LHCN-M2 (cell line): ENCODE data around the gene KLF16. TPM values are rescaled to one million over a fixed set of nuclear protein-coding genes. Genes with fewer than 3 reads are reported as not detected.

ENCODE experiments used
- DNase-seq: peaks from one replicate; pipeline ENCODE4 v3.0.0-alpha.2; 2012; ENCODE audit warnings: low read depth
- total RNA-seq: library from RNA; depleted of rRNA; stranded (reverse); fragments of >200 nt; gene quantifications from 2 replicates; pipeline ENCODE4 v1.2.3, GENCODE V29; 2014

The KLF16 gene
- total RNA-seq, 1 experiment from 2014 or later = 13.6 TPM

DNA sequence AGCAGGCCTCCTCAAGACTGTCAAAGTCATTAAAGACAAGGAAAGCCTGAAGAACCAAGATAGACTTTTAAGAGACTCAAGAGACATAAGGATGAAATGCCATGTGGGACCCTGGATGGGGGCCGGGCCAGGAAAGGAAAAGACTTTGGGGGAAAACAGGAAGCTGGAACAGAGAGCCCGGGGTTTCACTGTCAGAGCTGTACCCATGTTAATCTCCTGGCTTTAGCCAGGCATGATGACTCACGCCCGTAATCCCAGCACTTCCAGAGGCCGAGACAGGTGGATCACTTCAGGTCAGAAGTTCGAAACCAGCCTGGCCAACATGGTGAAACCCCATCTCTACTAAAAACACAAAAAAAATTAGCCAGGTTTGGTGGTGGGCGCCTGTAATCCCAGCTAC lies 5.6 kb upstream of the KLF16 start:
- no peak for DNase-seq

GRCh38 chr19:1867349-1867724 lies 4.0 kb upstream of the KLF16 start:
- no peak for DNase-seq

DNA sequence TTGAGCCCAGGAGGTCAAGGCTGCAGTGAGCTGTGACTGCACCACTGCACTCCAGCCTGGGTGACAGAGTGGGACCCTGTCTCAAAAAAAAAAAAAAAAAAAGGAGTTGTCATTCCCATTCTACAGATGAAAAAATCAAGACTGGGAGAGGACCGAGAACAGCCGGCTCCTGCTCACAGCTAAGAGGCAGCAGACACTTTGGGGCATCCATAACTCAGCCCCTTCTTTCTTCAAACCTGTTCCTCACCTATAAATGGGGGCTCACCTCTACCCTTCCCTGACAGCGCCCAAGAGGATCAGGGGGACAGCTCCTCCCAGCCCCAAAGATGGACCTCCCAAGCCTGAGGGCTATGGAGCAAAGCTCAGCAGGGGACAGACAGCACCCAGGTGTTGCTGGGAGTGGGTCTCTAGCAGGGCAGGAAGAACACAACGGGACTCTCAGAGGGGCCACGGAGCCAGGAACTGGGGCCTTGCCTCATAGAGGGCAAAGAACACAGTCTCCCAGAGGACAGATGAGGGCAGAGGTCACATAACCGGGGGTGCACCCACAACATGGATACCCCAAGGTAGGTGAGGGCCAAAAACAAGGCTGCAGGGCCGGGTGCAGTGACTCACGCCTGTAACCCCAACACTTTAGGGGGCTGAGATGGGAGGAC lies 3.4 kb upstream of the KLF16 start:
- DNase-seq = no peak

- no peak for DNase-seq
Observed at GRCh38 chr19:1865172-1866010, 2.0 kb upstream of the KLF16 start.

DNA sequence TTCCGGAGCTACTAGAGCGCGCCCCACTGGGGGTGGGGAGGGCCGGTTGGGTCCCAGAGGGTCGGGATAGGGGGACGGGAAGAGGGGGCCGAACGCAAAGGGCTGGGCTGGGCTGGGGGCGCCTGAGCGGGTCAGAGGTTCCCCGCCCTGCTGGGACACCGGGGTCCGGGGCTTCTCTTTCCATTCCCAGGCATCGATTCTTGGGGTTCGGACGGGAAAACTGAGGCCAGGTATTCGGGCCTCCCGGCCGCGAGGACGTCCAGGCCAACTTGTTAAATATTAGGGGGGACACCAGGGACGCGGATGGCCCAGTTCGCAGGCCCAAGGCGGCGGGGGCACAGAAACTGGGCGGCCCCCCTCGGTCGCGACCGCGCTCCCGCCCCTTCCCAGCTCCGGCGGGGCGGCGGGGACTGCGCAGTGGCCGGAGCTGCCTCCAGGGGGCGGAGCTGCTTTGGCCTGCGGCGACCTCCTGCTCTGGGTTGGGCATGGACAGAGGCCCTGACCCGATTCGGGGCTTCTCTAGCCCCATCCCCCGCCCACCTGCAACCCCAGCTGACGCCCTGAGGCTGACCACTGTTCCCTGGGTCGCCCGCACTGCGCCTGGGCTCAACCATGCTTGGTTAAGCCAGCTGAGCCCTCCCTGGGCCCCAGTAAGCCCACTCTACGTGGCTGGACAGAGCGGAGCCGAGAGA lies 1.2 kb upstream of the KLF16 start:
- DNase-seq = peak; percentile 55

GRCh38 chr19:1863638-1864479 lies 480 bp upstream of the KLF16 start:
- peak; percentile 92 for DNase-seq

DNA sequence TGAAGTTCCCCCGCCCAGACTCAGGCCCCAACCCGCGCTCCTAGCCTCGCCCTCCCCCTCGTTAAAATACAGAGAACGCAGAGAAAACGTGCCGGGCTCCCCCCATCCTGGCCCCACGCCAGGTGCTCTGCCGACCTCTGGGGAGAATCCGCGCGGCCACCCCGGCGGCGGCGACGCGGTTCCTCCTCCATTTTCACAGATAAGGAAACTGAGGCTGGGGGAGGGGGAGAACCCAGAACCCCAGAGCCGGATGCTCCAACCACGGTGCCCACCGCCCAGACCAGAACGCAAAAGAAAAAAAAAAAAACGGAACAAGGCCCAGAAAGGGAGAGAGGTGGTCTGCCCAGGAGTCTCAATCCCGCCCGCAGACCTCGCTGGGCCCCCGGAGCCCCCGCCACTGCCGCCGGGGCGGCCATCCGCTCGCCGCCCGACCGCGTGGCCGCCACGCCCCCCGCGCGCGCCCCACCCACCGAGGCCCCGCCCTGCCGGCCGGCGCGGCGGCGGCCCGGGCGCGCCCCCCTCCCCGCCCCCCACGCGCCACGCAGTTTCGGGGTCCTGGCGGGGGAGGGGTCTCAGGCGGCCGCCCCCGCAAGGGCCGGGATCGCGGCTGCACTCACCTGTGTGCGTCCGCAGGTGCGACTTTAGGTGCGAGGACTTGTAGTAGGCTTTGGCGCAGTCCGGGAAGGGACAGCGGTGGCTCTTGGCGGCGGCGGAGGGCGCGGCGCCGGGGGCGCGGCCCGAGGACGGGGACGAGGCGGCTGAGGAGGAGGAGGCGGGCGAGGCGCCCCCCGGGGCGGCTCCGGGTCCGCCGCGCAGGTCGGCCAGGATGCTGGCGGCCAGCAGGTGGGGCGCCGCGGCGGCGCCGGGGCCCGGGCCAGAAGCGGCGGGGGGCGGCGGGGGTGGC lies 703 bp downstream of the KLF16 start:
- no peak for DNase-seq

- no peak for DNase-seq
Observed at GRCh38 chr19:1862068-1862423, 1.3 kb downstream of the KLF16 start.

- no peak for DNase-seq
Observed at GRCh38 chr19:1861599-1862031, 1.8 kb downstream of the KLF16 start.

GRCh38 chr19:1860821-1861598 lies 2.4 kb downstream of the KLF16 start:
- DNase-seq = no peak

GRCh38 chr19:1860042-1860775 lies 3.2 kb downstream of the KLF16 start:
- DNase-seq = peak; percentile 61

DNA sequence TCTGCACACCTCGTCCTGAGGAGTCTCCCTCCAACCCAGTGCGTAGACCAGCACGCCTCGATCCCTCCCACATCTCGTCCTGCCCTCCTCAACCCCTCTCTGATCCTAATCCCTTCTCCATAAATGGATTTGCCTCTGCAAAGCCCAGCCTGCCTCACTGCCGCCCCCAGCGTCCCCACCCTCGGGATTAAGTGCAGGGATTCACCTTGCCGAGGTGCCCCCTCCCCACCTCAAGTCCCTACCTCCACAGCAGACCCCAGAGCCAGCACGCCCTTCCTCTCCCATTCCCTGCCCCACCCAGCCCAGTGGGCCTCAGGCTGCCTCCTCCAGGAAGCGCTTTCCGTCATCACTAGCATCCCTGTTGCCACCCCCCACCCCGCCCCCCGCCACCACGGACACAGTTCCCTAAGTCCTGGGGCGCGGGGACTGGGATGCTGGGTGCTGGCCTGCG lies 4.0 kb downstream of the KLF16 start:
- no peak for DNase-seq

DNA sequence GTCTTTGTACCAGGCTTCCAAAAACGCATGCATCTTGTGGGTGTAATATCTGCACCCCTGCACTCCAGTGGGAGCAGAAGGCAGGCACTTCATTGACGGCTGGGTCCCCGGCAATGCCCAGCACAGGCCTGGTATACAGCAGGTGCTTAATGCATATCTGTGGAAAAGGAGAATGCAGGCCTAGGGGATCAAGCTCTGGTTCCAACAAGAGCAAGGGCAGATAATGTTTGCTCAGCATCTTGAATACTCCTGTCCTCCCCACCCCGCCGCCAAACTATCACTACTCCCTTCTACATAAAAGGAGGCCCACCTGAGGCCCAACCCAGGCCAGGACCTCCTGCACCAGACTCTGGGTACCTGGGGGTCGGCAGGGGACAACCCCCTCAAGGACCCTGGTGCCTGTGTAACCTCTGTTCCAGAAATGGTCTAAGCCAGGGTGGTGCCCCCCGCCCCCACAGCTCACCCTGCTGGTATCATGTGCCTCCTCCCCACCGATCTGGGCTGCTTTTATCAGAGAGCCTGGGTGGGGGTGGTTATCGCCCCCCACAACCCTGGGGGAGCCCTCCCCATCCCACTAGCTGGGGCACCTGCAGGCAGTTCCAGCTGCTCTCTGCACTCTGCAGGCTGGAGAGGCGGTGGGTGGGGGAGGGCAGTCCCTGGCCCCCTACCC lies 4.8 kb downstream of the KLF16 start:
- DNase-seq = no peak

DNA sequence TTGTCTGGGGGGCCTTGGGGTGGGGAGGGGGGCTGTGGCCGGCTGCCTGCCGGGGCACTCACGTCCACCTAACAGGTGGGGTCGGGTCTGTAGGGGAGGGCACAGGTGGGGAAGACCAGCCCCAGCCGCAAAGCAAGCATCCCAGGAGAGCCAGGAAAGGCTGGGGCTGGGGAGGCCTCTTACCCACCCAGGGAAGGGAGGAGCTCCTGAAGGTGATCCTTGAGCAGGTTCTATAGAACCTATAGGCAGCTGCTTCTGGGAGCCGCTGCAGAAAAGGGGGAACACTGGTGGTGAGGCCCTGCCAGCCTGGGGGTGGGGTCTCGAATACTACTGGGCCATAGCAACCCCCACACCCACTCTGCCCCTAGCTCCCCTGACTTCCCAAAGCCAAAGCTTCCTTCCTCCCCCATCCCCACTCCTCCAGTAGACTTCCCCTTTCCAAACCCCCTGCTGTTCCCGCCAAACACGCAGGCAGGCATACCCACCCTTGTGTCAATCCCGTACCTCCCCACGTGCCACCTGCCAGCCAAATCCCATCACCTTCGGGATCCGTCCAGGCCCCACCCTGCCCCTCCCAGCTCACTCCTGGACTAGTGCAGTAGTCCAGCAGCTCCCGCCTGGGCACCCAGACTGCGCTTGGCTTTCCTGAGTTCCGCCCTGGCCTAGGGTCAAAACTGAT lies 5.6 kb downstream of the KLF16 start:
- DNase-seq = no peak

- peak; percentile 81 for DNase-seq
Observed at GRCh38 chr19:1856698-1857603, 6.4 kb downstream of the KLF16 start.

DNA sequence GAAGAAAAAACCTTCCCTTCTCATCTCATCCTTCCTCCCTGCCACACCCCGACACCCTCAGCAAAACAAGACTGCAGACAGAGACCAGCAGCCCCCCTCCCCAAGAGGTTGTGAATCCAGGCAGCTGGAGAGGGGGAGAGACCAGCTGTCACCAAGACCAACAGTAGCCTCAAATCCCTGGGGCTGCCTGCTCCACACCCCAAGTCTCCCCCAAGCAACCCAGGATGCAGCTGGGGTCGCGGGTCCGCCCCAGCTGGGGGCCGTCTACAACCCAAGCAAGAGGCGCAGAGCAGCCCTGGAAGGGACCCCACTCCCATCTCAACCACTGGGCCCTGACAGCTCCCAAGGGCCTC lies 7.1 kb downstream of the KLF16 start:
- peak; percentile 57 for DNase-seq

DNA sequence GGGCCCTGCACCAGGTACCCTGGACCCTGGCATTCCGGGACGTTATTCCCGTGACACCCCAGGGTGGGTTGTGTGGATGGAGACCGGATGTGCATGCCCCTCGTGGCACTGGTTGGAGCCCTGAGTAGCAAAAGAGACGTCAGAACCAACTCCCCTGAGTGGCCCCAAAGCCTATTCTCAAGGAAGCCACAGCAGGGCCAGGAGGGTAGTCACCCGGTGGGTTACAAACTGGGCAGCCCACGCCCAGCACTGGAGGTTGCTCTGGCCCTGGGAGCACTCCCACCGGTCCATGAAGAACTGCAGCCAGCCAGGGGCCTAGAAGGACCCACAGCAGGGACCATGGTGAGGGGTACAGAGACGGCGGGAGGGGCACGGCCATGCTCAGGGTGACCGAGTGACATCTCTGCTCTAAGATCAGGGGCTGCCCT lies 7.5 kb downstream of the KLF16 start:
- DNase-seq = peak; percentile 57
